CD8-positive, alpha-beta memory T cell (primary cell): ENCODE results near the gene BLTP2. TPM values are rescaled to one million over a fixed set of nuclear protein-coding genes. Genes with fewer than 3 reads are reported as not detected.

ENCODE experiments used
- CTCF ChIA-PET: fragments of 350-600 bp; sonication (Branson Sonifier 250); formaldehyde crosslinking; loops from one replicate; lab custom pipeline; 2021; ENCODE audit warnings: antibody characterized with exemption; lab: Charles Lee
- POLR2A ChIA-PET: fragments of 350-600 bp; sonication (Branson Sonifier 250); formaldehyde crosslinking; loops from one replicate; lab custom pipeline; 2021; ENCODE audit warnings: antibody characterized with exemption; lab: Charles Lee
- DNase-seq, 5 donors: peaks; one replicate each; pipeline versions ENCODE4 v3.0.0 to v3.0.0-alpha.2; 2020 to 2022; ENCODE audit warnings: mixed read lengths in 1 of 5
- H3K27ac ChIP-seq: one replicate; pipeline ENCODE4 v1.7.0; 2013; ENCODE audit warnings: low read depth, mild to moderate bottlenecking, low read length, moderate library complexity
- H3K27me3 ChIP-seq: 2 replicates; pipeline ENCODE4 v1.7.0; 2013; ENCODE audit warnings: low read length, mild to moderate bottlenecking; ENCODE audit not compliant: insufficient read depth, poor library complexity, severe bottlenecking
- H3K36me3 ChIP-seq: 2 replicates; pipeline ENCODE4 v1.7.0; 2013; ENCODE audit warnings: mild to moderate bottlenecking, low read length, moderate library complexity; ENCODE audit not compliant: insufficient read depth
- H3K4me1 ChIP-seq: 2 replicates; pipeline ENCODE4 v1.7.0; 2013; ENCODE audit warnings: mild to moderate bottlenecking, low read length, moderate library complexity; ENCODE audit not compliant: insufficient read depth
- H3K4me3 ChIP-seq: 2 replicates; pipeline ENCODE4 v1.7.0; 2013; ENCODE audit warnings: mild to moderate bottlenecking, low read length
- H3K9me3 ChIP-seq: 2 replicates; pipeline ENCODE4 v1.7.0; 2013; ENCODE audit warnings: mild to moderate bottlenecking, low read length
- H3K27ac Mint-ChIP-seq, 8 donors: one replicate each; pipeline ENCODE4 v1.8.0; 2020 to 2021; ENCODE audit warnings: mixed read lengths in 8 of 8, mild to moderate bottlenecking in 6 of 8, inconsistent platforms in 3 of 8, moderate library complexity in 3 of 8
- H3K27me3 Mint-ChIP-seq, 2 donors: one replicate each; pipeline ENCODE4 v1.8.0; 2020 to 2021; ENCODE audit warnings: mixed read lengths in 2 of 2, mild to moderate bottlenecking in 1 of 2, moderate library complexity in 1 of 2
- H3K36me3 Mint-ChIP-seq, 3 donors: one replicate each; pipeline ENCODE4 v1.8.0; 2020 to 2021; ENCODE audit warnings: mixed read lengths in 3 of 3, inconsistent platforms in 1 of 3, mild to moderate bottlenecking in 1 of 3
- H3K4me1 Mint-ChIP-seq, 3 donors: one replicate each; pipeline ENCODE4 v1.8.0; 2020 to 2021; ENCODE audit warnings: mixed read lengths in 3 of 3, inconsistent platforms in 1 of 3, mild to moderate bottlenecking in 1 of 3
- H3K4me3 Mint-ChIP-seq, 7 donors: one replicate each; pipeline ENCODE4 v1.8.0; 2020 to 2021; ENCODE audit warnings: mixed read lengths in 7 of 7, mild to moderate bottlenecking in 6 of 7, moderate library complexity in 4 of 7, inconsistent platforms in 2 of 7
- H3K9me3 Mint-ChIP-seq, 5 donors: one replicate each; pipeline ENCODE4 v1.8.0; 2020 to 2022; ENCODE audit warnings: mixed read lengths in 5 of 5, mild to moderate bottlenecking in 3 of 5, moderate library complexity in 2 of 5, inconsistent platforms in 1 of 5
- polyA plus RNA-seq: library from polyadenylated mRNA; unstranded; fragments of 300-500 nt; fragmentation: Illumina TruSeq; gene quantifications from one replicate; pipeline ENCODE4 v1.2.3, GENCODE V29; 2021
- total RNA-seq, 2 experiments: library from RNA; stranded (reverse); gene quantifications; one replicate each; pipeline ENCODE4 v1.2.3, GENCODE V29; 2021

BLTP2 gene
- total and polyA plus RNA-seq, 3 experiments from 2014 or later, result 44.5 to 192 (median 176) TPM

GRCh38 chr17:28675980-28676379, 31.0 kb upstream of the BLTP2 start:
- Mint-ChIP-seq H3K9me3 (peaks cover 0 to 2% (median 0%) of the 10 kb centered on the region in 5 donors), H3K36me3 (peaks cover 5 to 90% (median 43%) of the 10 kb centered on the region in 3 donors), H3K27me3 (no peaks in the 10 kb centered on the region), H3K4me3 (no peak overlapping the region), H3K27ac (peak overlapping the region in 1 of 8 donors; percentile 27), H3K4me1 (peaks cover 0 to 4% (median 0%) of the 10 kb centered on the region in 3 donors)
- DNase-seq, result no peak
- Histone ChIP-seq H3K9me3 (no peaks in the 10 kb centered on the region), H3K4me3 (no peak overlapping the region), H3K36me3 (peaks cover 75% of the 10 kb centered on the region), H3K27ac (no peak overlapping the region), H3K4me1 (no peaks in the 10 kb centered on the region), H3K27me3 (no peaks in the 10 kb centered on the region)
- ChIA-PET CTCF (no interaction called here), POLR2A (no interaction called here)

- no peaks in the 10 kb centered on the region for H3K9me3 ChIP-seq
- no peak for DNase-seq
- H3K27me3 Mint-ChIP-seq, result no peaks in the 10 kb centered on the region
- peaks cover 73% of the 10 kb centered on the region for H3K36me3 ChIP-seq
- no peak overlapping the region for H3K4me3 Mint-ChIP-seq
- H3K4me1 ChIP-seq, result no peaks in the 10 kb centered on the region
- H3K27ac ChIP-seq, result no peak overlapping the region
- H3K27me3 ChIP-seq, result no peaks in the 10 kb centered on the region
- CTCF ChIA-PET, result no interaction called here
- H3K36me3 Mint-ChIP-seq, result peaks cover 5 to 89% (median 45%) of the 10 kb centered on the region in 3 donors
- H3K4me3 ChIP-seq, result no peak overlapping the region
- H3K9me3 Mint-ChIP-seq, result peaks cover 0 to 2% (median 0%) of the 10 kb centered on the region in 5 donors
- no peak overlapping the region for H3K27ac Mint-ChIP-seq
- POLR2A ChIA-PET, result no interaction called here
- peaks cover 0 to 7% (median 0%) of the 10 kb centered on the region in 3 donors for H3K4me1 Mint-ChIP-seq
Measured at GRCh38 chr17:28675490-28675889, 30.5 kb upstream of the BLTP2 start.

DNA sequence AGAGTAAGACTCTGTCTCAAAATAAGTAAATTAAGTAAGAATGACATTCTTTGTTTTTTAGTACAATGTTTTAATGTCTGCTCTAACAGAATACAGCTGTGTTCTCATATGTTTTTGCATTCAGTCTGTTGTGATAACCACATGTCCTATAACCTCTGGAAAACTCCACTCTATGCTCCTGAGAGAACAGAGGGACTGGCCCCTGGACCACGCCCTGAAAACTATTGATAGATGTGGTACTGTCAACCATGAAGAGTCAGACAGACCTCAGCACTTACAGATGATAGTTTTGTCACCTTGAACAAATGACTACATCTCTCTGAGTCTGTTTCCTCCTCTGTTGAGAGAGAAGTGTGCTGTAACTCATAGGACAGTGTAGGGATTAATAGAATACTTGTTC, 25.0 kb upstream of the BLTP2 start:
- H3K4me3 ChIP-seq, result no peak overlapping the region
- H3K27ac Mint-ChIP-seq, result no peak overlapping the region
- DNase-seq, result no peak
- no peak overlapping the region for H3K27ac ChIP-seq
- POLR2A ChIA-PET, result no interaction called here
- peaks cover 22% of the 10 kb centered on the region for H3K4me1 ChIP-seq
- H3K9me3 ChIP-seq, result no peaks in the 10 kb centered on the region
- H3K36me3 Mint-ChIP-seq, result peaks cover 0 to 73% (median 30%) of the 10 kb centered on the region in 3 donors
- no peak overlapping the region for H3K4me3 Mint-ChIP-seq
- H3K27me3 ChIP-seq, result no peaks in the 10 kb centered on the region
- peaks cover 24 to 39% (median 28%) of the 10 kb centered on the region in 3 donors for H3K4me1 Mint-ChIP-seq
- H3K36me3 ChIP-seq, result peaks cover 54% of the 10 kb centered on the region
- H3K9me3 Mint-ChIP-seq, result no peaks in the 10 kb centered on the region
- CTCF ChIA-PET, result no interaction called here
- H3K27me3 Mint-ChIP-seq, result no peaks in the 10 kb centered on the region

DNA sequence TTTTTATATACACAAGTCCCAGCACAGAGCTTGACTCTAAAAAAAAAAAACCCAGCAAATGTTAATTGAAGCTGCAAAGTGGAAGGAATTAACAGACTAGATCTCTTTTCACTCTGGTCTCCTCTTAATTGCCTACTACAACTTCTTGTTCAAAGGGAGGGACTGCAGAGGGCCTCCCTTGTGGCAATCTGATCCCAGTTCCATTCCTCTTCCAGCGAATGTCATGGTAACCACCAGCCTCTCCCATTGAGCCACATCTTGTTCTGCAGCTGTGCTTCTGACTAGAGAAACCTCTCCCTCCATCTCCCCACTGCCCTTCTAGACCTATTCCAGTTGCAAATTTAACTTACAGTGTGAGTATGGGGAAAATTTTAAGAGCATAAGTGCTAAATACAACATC, 22.9 kb upstream of the BLTP2 start:
- peaks cover 41 to 60% (median 49%) of the 10 kb centered on the region in 3 donors for H3K4me1 Mint-ChIP-seq
- H3K36me3 ChIP-seq, result peaks cover 37% of the 10 kb centered on the region
- no peaks in the 10 kb centered on the region for H3K9me3 Mint-ChIP-seq
- H3K4me3 Mint-ChIP-seq, result peak overlapping the region in 1 of 7 donors; percentile 25
- H3K36me3 Mint-ChIP-seq, result peaks cover 0 to 66% (median 24%) of the 10 kb centered on the region in 3 donors
- ChIA-PET CTCF (no interaction called here), POLR2A (no interaction called here)
- H3K4me3 ChIP-seq, result no peak overlapping the region
- DNase-seq, result no peak
- peaks cover 42% of the 10 kb centered on the region for H3K4me1 ChIP-seq
- H3K27me3 Mint-ChIP-seq, result no peaks in the 10 kb centered on the region
- no peak overlapping the region for H3K27ac ChIP-seq
- peak overlapping the region in 6 of 8 donors; percentile 26 to 85 (median 50) for H3K27ac Mint-ChIP-seq
- no peaks in the 10 kb centered on the region for H3K9me3 ChIP-seq
- no peaks in the 10 kb centered on the region for H3K27me3 ChIP-seq

DNA sequence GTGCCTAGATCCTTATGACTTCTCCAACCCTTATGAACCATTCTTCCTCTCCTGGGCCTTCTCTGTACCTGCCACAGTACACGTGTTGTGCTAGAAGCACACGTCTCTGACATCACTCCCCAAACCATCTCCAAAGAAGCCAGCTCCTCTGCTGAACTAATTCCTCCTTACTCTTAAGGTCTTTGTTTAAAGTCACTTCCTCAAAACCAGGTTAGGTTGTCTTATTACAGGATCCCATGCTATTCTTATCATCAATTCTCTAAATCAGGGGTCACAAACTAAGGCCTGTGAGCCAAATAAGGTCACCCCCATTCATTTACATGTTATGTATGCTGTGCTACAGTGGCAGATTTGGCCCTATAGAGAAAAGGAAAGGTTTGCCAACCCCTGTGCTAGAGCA, 21.0 kb upstream of the BLTP2 start:
- peaks cover 50% of the 10 kb centered on the region for H3K4me1 ChIP-seq
- DNase-seq, result no peak
- H3K9me3 ChIP-seq, result no peaks in the 10 kb centered on the region
- POLR2A ChIA-PET, result no interaction called here
- H3K36me3 ChIP-seq, result peaks cover 23% of the 10 kb centered on the region
- H3K4me3 ChIP-seq, result no peak overlapping the region
- CTCF ChIA-PET, result no interaction called here
- H3K27ac ChIP-seq, result no peak overlapping the region
- H3K36me3 Mint-ChIP-seq, result peaks cover 0 to 65% (median 17%) of the 10 kb centered on the region in 3 donors
- H3K27ac Mint-ChIP-seq, result peak overlapping the region in 6 of 8 donors; percentile 36 to 99 (median 66)
- no peaks in the 10 kb centered on the region for H3K9me3 Mint-ChIP-seq
- no peaks in the 10 kb centered on the region for H3K27me3 Mint-ChIP-seq
- H3K4me3 Mint-ChIP-seq, result peak overlapping the region in 1 of 7 donors; percentile 76
- H3K27me3 ChIP-seq, result no peaks in the 10 kb centered on the region
- peaks cover 50 to 73% (median 63%) of the 10 kb centered on the region in 3 donors for H3K4me1 Mint-ChIP-seq

DNA sequence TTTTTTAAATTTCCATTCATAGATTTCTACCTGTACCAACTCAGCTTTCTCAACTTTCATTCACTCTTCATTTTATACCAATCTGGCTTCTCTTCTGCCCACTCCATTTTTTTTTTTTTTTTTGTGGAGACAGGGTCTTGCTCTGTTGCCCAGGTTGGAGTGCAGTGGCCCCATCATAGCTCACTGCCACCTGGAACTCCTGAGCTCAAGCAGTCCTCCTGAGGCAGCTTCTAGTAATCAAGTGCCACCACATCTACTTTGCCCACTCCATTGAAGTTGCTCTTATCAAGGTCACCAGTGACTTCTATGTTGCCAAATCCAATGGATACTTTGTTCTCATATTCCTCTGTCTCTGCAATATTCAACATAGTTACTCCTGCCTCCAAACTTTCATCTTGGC, 18.8 kb upstream of the BLTP2 start:
- peak overlapping the region in 7 of 8 donors; percentile 99 to 100 (median 100) for H3K27ac Mint-ChIP-seq
- CTCF ChIA-PET, result interaction anchor here (4.8 kb wide), 1 partner anchor 18 kb away, joined by 38 read pairs; the partner anchor contains the start of gene BLTP2

DNA sequence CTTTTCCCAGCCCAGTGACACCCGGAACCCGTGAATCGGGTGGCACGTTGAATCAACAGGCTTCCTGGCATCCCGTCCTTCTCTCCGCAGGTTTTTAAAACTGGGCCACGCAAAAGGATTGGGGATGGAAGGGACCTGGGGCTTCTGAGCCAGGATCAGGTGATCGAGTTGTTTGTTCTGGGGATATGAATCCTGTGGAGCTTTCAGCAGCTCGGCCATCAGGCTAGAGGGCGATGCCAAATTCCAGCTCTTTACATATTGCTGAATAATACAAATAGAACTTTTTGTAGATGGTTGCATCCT, 17.5 kb upstream of the BLTP2 start:
- H3K4me1 Mint-ChIP-seq, result peaks cover 51 to 72% (median 63%) of the 10 kb centered on the region in 3 donors
- CTCF ChIA-PET, result interaction anchor here (0.9 to 4.8 kb wide), 3 partner anchors 17 to 57 kb away, joined by 3 to 38 read pairs (median 7); partner anchors contain the start of genes BLTP2 and RPL23A
- H3K27me3 ChIP-seq, result no peaks in the 10 kb centered on the region
- peaks cover 50% of the 10 kb centered on the region for H3K4me1 ChIP-seq
- H3K36me3 ChIP-seq, result peaks cover 5% of the 10 kb centered on the region
- POLR2A ChIA-PET, result interaction anchor here (0.5 to 3.1 kb wide), 7 partner anchors 16 to 230 kb away, joined by 3 to 27 read pairs (median 6); partner anchors contain the start of genes BLTP2, PROCA1 and RPL23A
- no peak for DNase-seq
- H3K27ac Mint-ChIP-seq, result peak overlapping the region; percentile 99 to 100 (median 100)
- peak overlapping the region; percentile 99 to 100 (median 100) for H3K4me3 Mint-ChIP-seq
- no peaks in the 10 kb centered on the region for H3K27me3 Mint-ChIP-seq
- peak overlapping the region; percentile 97 for H3K4me3 ChIP-seq
- peak overlapping the region; percentile 98 for H3K27ac ChIP-seq
- no peaks in the 10 kb centered on the region for H3K9me3 Mint-ChIP-seq
- H3K9me3 ChIP-seq, result no peaks in the 10 kb centered on the region
- H3K36me3 Mint-ChIP-seq, result peaks cover 0 to 64% (median 13%) of the 10 kb centered on the region in 3 donors

More for the DNA sequence above, 18.8 kb upstream of the BLTP2 start:
- H3K27me3 Mint-ChIP-seq, result no peaks in the 10 kb centered on the region
- Histone ChIP-seq H3K27ac (no peak overlapping the region), H3K27me3 (no peaks in the 10 kb centered on the region), H3K4me3 (no peak overlapping the region), H3K9me3 (no peaks in the 10 kb centered on the region), H3K36me3 (peaks cover 14% of the 10 kb centered on the region), H3K4me1 (peaks cover 60% of the 10 kb centered on the region)
- peaks cover 0 to 65% (median 15%) of the 10 kb centered on the region in 3 donors for H3K36me3 Mint-ChIP-seq
- H3K9me3 Mint-ChIP-seq, result no peaks in the 10 kb centered on the region
- H3K4me1 Mint-ChIP-seq, result peaks cover 61 to 79% (median 76%) of the 10 kb centered on the region in 3 donors
- peak overlapping the region; percentile 77 to 100 (median 100) for H3K4me3 Mint-ChIP-seq
- POLR2A ChIA-PET, result interaction anchor here (3.1 kb wide), 1 partner anchor 19 kb away, joined by 27 read pairs; the partner anchor contains the start of gene BLTP2
- DNase-seq, result no peak
